ENCODE measurements around the gene RGS9BP.

The RGS9BP gene

GRCh38 chr19:32671883-32672593, 3.6 kb upstream of the RGS9BP start:
- H3K36me3 ChIP-seq: peaks cover 0 to 2% (median under 1%) of the 10 kb centered on the region in 3 donors
- TF ChIP-seq CTCF (IDR thresholded peaks at IDR 0.05): no peak
- H3K27ac ChIP-seq: no peak overlapping the region
- DNase-seq: no peak
- peaks cover 0 to 33% (median 25%) of the 10 kb centered on the region in 4 donors for H3K4me1 ChIP-seq
- no peak overlapping the region for H3K4me3 ChIP-seq
- H3K27me3 ChIP-seq: peaks cover 0 to 17% of the 10 kb centered on the region in 2 donors
- no peaks in the 10 kb centered on the region for H3K9me3 ChIP-seq
- intact Hi-C loops (cut with DNase I; ENCODE audit: low total_unique reads): loop anchor here (10.0 kb wide), 2 partner anchors 87 to 327 kb away; partner anchors contain the start of genes PDCD5 and ZNF507

GRCh38 chr19:32672841-32673240, 2.8 kb upstream of the RGS9BP start:
- TF ChIP-seq CTCF (IDR thresholded peaks at IDR 0.05): no peak
- peaks cover 0 to 24% of the 10 kb centered on the region in 2 donors for H3K27me3 ChIP-seq
- DNase-seq: no peak
- H3K27ac ChIP-seq: no peak overlapping the region
- H3K4me3 ChIP-seq: no peak overlapping the region
- H3K9me3 ChIP-seq: no peaks in the 10 kb centered on the region
- no peaks in the 10 kb centered on the region for H3K36me3 ChIP-seq
- H3K4me1 ChIP-seq: peaks cover 0 to 33% (median 25%) of the 10 kb centered on the region in 4 donors
- intact Hi-C loops (cut with DNase I; ENCODE audit: low total_unique reads): loop anchor here (10.0 kb wide), 2 partner anchors 88 to 328 kb away; partner anchors contain the start of genes PDCD5 and ZNF507

- Histone ChIP-seq H3K4me1 (peaks cover 0 to 33% (median 25%) of the 10 kb centered on the region in 4 donors), H3K36me3 (no peaks in the 10 kb centered on the region), H3K9me3 (no peaks in the 10 kb centered on the region), H3K27ac (no peak overlapping the region), H3K4me3 (peak overlapping the region in 1 of 2 donors; percentile 81), H3K27me3 (peaks cover 0 to 28% of the 10 kb centered on the region in 2 donors)
- no peak for DNase-seq
- intact Hi-C loops (cut with DNase I; ENCODE audit: low total_unique reads): loop anchor here (10.0 kb wide), 2 partner anchors 89 to 329 kb away; partner anchors contain the start of genes PDCD5 and ZNF507
- no peak for TF ChIP-seq CTCF (IDR thresholded peaks at IDR 0.05)
Observed at GRCh38 chr19:32673573-32673972, 2.1 kb upstream of the RGS9BP start.

DNA sequence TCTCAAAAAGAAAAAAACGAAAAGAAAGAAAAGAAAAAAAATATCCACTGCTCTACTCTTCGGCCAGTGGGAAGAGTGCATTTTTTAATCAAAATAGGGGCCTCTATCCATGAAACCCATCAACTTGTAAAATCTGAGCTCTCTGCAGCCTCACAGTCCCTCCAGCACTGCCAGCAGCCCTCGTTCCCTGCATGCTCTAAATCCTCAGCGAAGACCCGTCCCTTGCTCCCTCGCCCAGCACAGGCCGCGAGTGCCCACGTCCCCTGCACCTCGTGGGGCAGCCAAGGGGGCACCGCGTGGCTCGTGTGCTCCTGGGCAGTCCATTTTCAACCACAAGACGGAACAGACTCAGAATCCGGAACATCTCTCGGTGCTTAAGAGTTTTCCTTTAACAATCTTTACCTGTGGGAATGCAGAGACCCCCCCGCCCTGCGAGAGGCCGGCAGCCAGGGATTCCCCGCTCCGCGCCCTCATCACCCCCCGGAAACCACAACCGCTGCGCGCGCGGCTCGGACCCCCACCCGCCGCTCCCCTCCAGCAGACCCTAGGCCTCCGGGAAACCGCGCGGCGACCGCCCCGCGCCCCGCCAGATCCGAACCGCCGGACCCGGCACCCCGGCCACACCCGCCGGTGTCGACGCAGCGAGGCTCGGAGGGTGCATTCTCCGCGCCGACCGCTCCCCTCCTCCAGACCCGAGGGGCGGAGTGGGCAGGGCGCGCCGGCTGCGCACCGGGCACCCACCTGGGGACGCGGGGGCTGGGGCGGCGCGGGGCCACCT, 1.3 kb upstream of the RGS9BP start:
- no peak for TF ChIP-seq CTCF (IDR thresholded peaks at IDR 0.05)
- H3K36me3 ChIP-seq: no peaks in the 10 kb centered on the region
- H3K27me3 ChIP-seq: peaks cover 0 to 28% of the 10 kb centered on the region in 2 donors
- H3K9me3 ChIP-seq: no peaks in the 10 kb centered on the region
- peak overlapping the region; percentile 81 to 82 for H3K4me3 ChIP-seq
- peak overlapping the region; percentile 79 to 80 for H3K27ac ChIP-seq
- peaks cover 0 to 33% (median 25%) of the 10 kb centered on the region in 4 donors for H3K4me1 ChIP-seq
- intact Hi-C loops (cut with DNase I; ENCODE audit: low total_unique reads): loop anchor here (2.0 to 10.0 kb wide), 3 partner anchors 90 to 330 kb away; partner anchors contain the start of genes DPY19L3, PDCD5 and ZNF507
- no peak for DNase-seq

- Histone ChIP-seq H3K27me3 (peaks cover 0 to 31% of the 10 kb centered on the region in 2 donors), H3K9me3 (no peaks in the 10 kb centered on the region), H3K4me1 (peaks cover 0 to 33% (median 25%) of the 10 kb centered on the region in 4 donors), H3K27ac (peak within 1 kb of the TSS; percentile 79 to 80), H3K36me3 (no peaks in the 10 kb centered on the region), H3K4me3 (peak within 1 kb of the TSS; percentile 81 to 82)
- DNase-seq: peak; percentile 98 to 99
- no peak for TF ChIP-seq CTCF (IDR thresholded peaks at IDR 0.05)
- intact Hi-C loops (cut with DNase I; ENCODE audit: low total_unique reads): loop anchor here (2.0 to 10.0 kb wide), 3 partner anchors 90 to 330 kb away; partner anchors contain the start of genes DPY19L3, PDCD5 and ZNF507
Observed at GRCh38 chr19:32674931-32675719, 523 bp upstream of the RGS9BP start, which contains the start of gene ANKRD27. ANKRD27 (minus strand) TSS chr19:32675180; CDS start chr19:32659015, 16,165 bp downstream.

Measured in tibial artery (tissue), 4 donors.